GM18909 (cell line): ENCODE results near the gene NHLRC2.
A peak's percentile ranks its signal among the peaks of the same experiment; 100 is the strongest.
"Not testable (repeated sequence)": the region's sequence is repeated elsewhere in the genome, so short reads cannot be mapped to it uniquely, and the experiment has no call there.

Experiments
- ATAC-seq: cut with Tn5 transposase; IDR thresholded peaks from one replicate; pipeline ENCODE4 v1.9.1; 2021; ENCODE audit warnings: mild to moderate bottlenecking; ENCODE audit not compliant: unreplicated experiment, poor library complexity

The NHLRC2 gene

GRCh38 chr10:113854013-113854760, at the start of gene NHLRC2, which contains the start of gene DCLRE1A:
Gene NHLRC2, plus strand, starts transcription at chr10:113854661. Its CDS starts 212 bp downstream, at chr10:113854873.
Gene DCLRE1A, minus strand, starts transcription at chr10:113854082. Its CDS starts 900 bp downstream, at chr10:113853182.
- ATAC-seq, result peak; percentile 49

DNA sequence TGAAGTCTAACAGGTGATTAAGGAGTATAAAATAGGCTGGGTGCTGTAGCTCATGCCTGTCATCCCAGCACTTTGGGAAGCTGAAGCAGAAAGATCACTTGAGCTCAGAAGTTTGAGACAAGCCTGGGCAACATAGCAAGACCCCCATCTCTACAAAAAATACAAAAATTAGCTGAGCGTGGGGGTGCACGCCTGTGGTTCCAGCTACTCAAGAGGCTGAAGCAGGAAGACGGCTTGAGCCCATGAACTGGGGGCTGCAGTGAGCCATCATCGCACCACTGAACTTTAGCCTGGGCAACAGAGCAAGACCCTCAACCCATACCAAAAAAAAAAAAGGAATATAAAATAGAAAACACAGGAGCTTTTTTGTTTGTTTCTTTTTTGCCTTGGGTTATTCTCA, 48.0 kb upstream of the NHLRC2 start:
- ATAC-seq, result no peak

DNA sequence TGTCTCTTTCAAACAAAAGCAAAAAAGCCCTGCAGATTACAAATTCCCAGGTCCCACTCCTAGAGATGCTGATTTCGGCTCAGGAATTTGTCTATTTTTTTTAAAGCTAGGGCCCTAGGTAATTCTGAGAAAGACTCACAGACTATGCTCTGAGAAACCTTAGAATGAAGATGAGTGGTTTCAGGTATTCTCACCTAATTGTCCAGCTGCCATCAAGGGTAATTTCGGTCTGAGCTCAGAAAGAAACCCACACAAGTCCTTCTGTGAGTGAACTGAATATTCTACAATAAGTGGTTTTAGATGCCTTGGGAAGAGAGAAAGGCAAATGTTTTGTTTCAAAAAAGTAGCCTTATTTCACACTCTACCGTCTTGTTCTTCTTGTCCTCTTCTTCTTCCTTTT, 46.3 kb upstream of the NHLRC2 start:
- no peak for ATAC-seq

DNA sequence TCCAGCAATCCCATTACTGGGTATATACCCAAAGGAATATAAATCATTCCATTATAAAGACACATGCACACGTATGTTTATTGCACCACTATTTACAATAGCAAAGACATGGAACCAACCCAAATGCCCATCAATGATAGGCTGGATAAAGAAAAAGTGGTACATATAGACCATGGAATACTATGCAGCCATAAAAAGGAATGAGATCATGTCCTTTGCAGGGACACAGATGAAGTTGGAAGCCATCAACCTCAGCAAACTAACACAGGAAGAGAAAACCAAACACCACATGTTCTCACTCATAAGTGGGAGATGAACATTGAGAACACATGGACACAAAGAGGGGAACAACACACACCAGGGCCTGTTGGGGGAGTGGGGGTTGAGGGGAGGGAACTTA, 39.8 kb upstream of the NHLRC2 start:
- not testable (repeated sequence) for ATAC-seq

GRCh38 chr10:113819989-113820388, 34.5 kb upstream of the NHLRC2 start:
- no peak for ATAC-seq

DNA sequence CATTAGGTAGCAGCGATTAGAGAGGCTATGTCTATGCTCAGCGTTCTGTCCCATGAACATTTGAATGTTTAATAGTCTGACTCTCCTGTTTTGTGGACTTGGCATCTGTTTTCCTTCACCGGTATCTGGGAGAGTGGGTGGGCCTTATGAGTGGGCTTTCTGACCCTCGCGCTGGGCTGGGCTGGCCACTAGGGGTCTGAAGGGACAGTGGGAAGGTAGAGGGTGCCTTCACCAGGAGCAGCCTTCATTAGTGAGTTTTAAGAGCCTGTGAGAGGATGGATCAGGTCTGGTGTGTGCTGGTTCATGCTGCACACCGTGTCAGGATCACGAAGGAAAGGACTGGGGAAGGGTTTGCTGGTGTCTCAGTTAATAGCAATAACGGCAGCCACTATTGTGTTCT, 34.0 kb upstream of the NHLRC2 start:
- ATAC-seq, result no peak

GRCh38 chr10:113821306-113821705, 33.2 kb upstream of the NHLRC2 start:
- ATAC-seq, result not testable (repeated sequence)

- no peak for ATAC-seq
Observed at GRCh38 chr10:113822174-113822573, 32.3 kb upstream of the NHLRC2 start.

DNA sequence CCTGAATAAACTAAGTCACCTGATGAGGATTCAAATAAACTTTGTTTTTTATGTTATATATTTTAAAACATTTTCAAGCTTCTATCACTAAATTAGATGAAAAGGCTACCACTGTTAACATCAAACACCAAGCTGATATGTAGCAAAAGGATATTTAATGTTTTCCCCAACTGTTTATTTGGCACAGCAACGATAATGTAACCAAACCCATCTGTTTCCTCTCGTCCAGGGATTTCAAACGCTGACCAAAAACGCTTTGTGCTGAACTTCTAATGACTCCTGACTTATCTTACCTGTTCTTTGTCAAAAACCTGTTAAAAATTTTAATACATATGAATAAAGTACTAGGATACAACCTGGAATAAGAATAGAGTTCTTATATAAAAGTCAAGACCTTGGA, 31.1 kb upstream of the NHLRC2 start:
- no peak for ATAC-seq

GRCh38 chr10:113825791-113826190, 28.7 kb upstream of the NHLRC2 start:
- no peak for ATAC-seq

DNA sequence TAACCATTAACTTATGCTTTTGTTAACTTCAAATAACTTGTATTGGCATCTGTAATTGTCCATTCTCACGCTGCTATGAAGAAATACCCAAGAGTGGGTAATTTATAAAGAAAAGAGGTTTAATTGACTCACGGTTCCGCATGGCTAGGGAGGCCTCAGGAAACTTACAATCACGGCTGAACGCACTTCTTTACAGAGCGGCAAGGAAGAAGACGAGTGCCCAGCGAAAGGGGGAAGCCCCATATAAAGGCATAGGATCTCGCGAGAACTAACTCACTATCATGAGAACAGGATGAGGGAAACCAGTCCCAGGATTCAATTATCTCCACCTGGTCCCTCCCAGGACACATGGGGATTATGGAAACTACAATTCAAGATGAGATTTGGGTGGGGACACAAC, 25.9 kb upstream of the NHLRC2 start:
- ATAC-seq, result not testable (repeated sequence)

DNA sequence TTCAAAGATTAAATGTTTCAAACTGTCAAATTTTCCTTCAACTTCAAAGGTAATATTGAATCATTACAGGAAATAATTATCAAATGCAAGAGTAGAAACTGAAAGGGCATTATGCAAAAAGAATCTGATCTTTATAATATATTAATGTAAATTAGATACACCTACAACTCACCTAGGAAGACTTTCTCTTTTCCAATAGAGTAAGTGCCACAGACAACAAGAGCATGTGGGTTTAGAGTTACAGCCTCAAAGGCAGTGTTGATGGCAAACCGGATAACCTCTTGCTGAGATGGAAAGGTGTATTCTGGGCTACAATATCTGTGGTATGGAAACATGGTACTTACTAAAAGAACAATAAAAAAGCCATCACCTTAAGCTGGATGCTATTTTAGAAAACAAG, 12.3 kb upstream of the NHLRC2 start:
- no peak for ATAC-seq

- ATAC-seq, result no peak
Observed at GRCh38 chr10:113843972-113844485, 10.4 kb upstream of the NHLRC2 start.

GRCh38 chr10:113846036-113846435, 8.4 kb upstream of the NHLRC2 start:
- ATAC-seq, result peak; percentile 55

- no peak for ATAC-seq
Observed at GRCh38 chr10:113849140-113849803, 5.2 kb upstream of the NHLRC2 start.

GRCh38 chr10:113849946-113850345, 4.5 kb upstream of the NHLRC2 start:
- no peak for ATAC-seq

GRCh38 chr10:113853578-113854012, 866 bp upstream of the NHLRC2 start:
- no peak for ATAC-seq

DNA sequence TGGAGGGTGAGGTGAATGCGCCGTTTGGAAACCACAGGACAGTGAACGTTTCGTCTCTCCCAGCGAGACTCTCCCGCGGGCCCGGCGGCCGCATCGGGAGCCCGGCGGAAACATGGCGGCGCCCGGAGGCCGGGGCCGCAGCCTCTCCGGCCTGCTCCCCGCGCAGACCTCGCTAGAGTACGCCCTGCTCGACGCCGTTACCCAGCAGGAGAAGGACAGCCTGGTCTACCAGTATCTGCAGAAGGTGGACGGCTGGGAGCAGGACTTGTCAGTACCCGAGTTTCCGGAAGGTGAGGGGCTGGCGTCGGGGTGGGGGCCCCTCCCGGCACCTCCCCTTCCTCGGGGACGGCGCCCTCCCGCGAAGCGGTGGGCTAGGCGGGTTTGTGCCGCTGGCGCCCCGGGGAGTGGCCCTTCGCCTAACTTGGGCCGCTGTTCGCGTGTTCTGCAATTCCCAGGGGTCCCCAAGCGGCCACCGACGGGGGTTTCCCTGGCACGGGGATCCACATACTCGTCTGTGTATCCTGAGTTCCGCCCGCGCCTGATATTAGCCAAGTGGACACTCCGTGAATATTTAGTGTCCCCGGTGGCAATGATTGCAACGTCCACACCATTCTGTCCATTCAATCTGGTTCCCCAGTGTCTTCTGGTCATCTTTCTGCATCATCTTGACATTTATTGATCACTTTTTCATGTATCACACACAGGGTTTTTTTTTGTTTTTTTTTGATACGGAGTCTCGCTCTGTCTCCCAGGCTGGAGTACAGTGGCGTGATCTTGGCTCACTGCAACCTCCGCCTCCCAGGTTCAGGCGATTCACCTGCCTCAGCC, 514 bp downstream of the NHLRC2 start:
- peak; percentile 39 for ATAC-seq

GRCh38 chr10:113856563-113856962, 2.1 kb downstream of the NHLRC2 start:
- no peak for ATAC-seq

- no peak for ATAC-seq
Observed at GRCh38 chr10:113857210-113857609, 2.7 kb downstream of the NHLRC2 start.

DNA sequence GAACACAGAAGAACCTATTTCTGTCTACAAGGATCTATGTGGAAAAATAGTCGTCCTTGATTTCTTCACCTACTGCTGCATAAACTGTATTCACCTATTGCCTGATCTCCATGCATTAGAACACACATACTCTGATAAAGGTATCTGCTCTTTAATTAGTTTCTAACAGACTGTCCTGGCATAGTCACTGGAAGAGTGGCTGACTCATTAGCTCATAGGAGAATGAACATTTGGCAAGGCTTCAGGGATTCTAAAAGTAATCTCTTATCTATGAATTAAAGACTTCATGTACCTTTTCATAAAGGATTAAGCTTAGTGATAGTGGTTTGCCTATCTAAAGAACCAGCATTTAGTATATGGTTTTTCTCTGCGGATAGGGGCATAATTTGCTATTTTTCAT, 4.1 kb downstream of the NHLRC2 start:
- no peak for ATAC-seq
